Breast epithelium (tissue), 3 donors: ENCODE results near the gene APBB3.

Experiments
- CTCF ChIP-seq, 3 donors: fragments of 450-650 bp; IDR thresholded peaks; one replicate each; pipeline ENCODE4 v1.5.1; 2016 to 2017; ENCODE audit warnings: antibody characterized with exemption in 3 of 3, mild to moderate bottlenecking in 3 of 3, moderate library complexity in 3 of 3
- POLR2A ChIP-seq: fragments of 450-650 bp; IDR thresholded peaks from one replicate; pipeline ENCODE4 v1.6.1; 2016; ENCODE audit warnings: antibody characterized with exemption, mild to moderate bottlenecking, moderate library complexity

- TF ChIP-seq CTCF (IDR thresholded peaks at IDR 0.05) (no peak), POLR2A (no peak)
Measured at GRCh38 chr5:140561753-140562523, 2.5 kb downstream of the APBB3 start.
